H9 (cell line): ENCODE data around the gene ENG. TPM values are rescaled to one million over a fixed set of nuclear protein-coding genes. Genes with fewer than 3 reads are reported as not detected.

Experiments
- DNase-seq: peaks from one replicate; pipeline ENCODE4 v3.0.0-alpha.2; 2017
- H2AFZ ChIP-seq: one replicate; pipeline ENCODE4 v1.6.1; 2013; ENCODE audit warnings: mild to moderate bottlenecking, low read length, control low read depth, moderate library complexity
- H2AK5ac ChIP-seq: 2 replicates; pipeline ENCODE4 v1.6.1; 2013; ENCODE audit warnings: low read length, control low read depth, mixed read lengths; ENCODE audit not compliant: insufficient read length
- H2BK120ac ChIP-seq: one replicate; pipeline ENCODE4 v1.6.1; 2013; ENCODE audit warnings: low read depth, mild to moderate bottlenecking, low read length, control low read depth, inconsistent platforms; ENCODE audit not compliant: poor library complexity, severe bottlenecking
- H2BK12ac ChIP-seq: 2 replicates; pipeline ENCODE4 v1.6.1; 2013; ENCODE audit warnings: low read length, control low read depth, mixed read lengths, low read depth; ENCODE audit not compliant: insufficient read length
- H2BK15ac ChIP-seq: 2 replicates; pipeline ENCODE4 v1.6.1; 2013; ENCODE audit warnings: low read depth, low read length, control low read depth
- H2BK20ac ChIP-seq: one replicate; pipeline ENCODE4 v1.6.1; 2013; ENCODE audit warnings: low read depth, mild to moderate bottlenecking, low read length, control low read depth, inconsistent platforms; ENCODE audit not compliant: poor library complexity, severe bottlenecking
- H2BK5ac ChIP-seq: 2 replicates; pipeline ENCODE4 v1.6.1; 2013; ENCODE audit warnings: low read length, control low read depth, mixed read lengths; ENCODE audit not compliant: insufficient read length
- H3K14ac ChIP-seq: 2 replicates; pipeline ENCODE4 v1.6.1; 2013; ENCODE audit warnings: low read length, control low read depth; ENCODE audit not compliant: insufficient read depth
- H3K18ac ChIP-seq: 2 replicates; pipeline ENCODE4 v1.6.1; 2013; ENCODE audit warnings: low read depth, mild to moderate bottlenecking, mixed read lengths, low read length, control low read depth; ENCODE audit not compliant: insufficient read length
- H3K23ac ChIP-seq: 2 replicates; pipeline ENCODE4 v1.6.1; 2013; ENCODE audit warnings: low read length, control low read depth, mixed read lengths, low read depth; ENCODE audit not compliant: insufficient read length
- H3K23me2 ChIP-seq: 2 replicates; pipeline ENCODE4 v1.6.1; 2013; ENCODE audit warnings: low read depth, mild to moderate bottlenecking, mixed read lengths, low read length, control low read depth; ENCODE audit not compliant: insufficient read length, poor library complexity, severe bottlenecking
- H3K27ac ChIP-seq: 2 replicates; pipeline ENCODE4 v1.5.1; 2013; ENCODE audit warnings: low read length, control low read depth, mixed read lengths, low read depth; ENCODE audit not compliant: insufficient read length
- H3K27me3 ChIP-seq: 2 replicates; pipeline ENCODE4 v1.6.1; 2013; ENCODE audit warnings: low read length, control low read depth, inconsistent platforms; ENCODE audit not compliant: insufficient read depth
- H3K4ac ChIP-seq: 2 replicates; pipeline ENCODE4 v1.6.1; 2013; ENCODE audit warnings: low read depth, mild to moderate bottlenecking, control low read depth, inconsistent platforms, low read length, moderate library complexity
- H3K4me1 ChIP-seq: 2 replicates; pipeline ENCODE4 v1.6.1; 2013; ENCODE audit warnings: low read length, control low read depth, inconsistent platforms; ENCODE audit not compliant: insufficient read depth
- H3K4me2 ChIP-seq: 2 replicates; pipeline ENCODE4 v1.6.1; 2013; ENCODE audit warnings: low read length, control low read depth, mixed read lengths; ENCODE audit not compliant: insufficient read length, insufficient read depth
- H3K56ac ChIP-seq: 2 replicates; pipeline ENCODE4 v1.6.1; 2013; ENCODE audit warnings: low read depth, mild to moderate bottlenecking, mixed read lengths, low read length, control low read depth; ENCODE audit not compliant: insufficient read length
- H3K79me1 ChIP-seq: 2 replicates; pipeline ENCODE4 v1.6.1; 2013; ENCODE audit warnings: low read depth, mild to moderate bottlenecking, moderate library complexity, low read length, control low read depth, inconsistent platforms; ENCODE audit not compliant: insufficient read depth, poor library complexity, severe bottlenecking
- H3K79me2 ChIP-seq: 2 replicates; pipeline ENCODE4 v1.6.1; 2013; ENCODE audit warnings: low read length, control low read depth, inconsistent platforms; ENCODE audit not compliant: insufficient read depth
- H3K9ac ChIP-seq: 2 replicates; pipeline ENCODE4 v1.6.1; 2013; ENCODE audit warnings: low read length, control low read depth, mixed read lengths; ENCODE audit not compliant: insufficient read length; ENCODE audit errors: extremely low read depth
- H3K9me3 ChIP-seq: one replicate; pipeline ENCODE4 v1.6.1; 2013; ENCODE audit warnings: low read depth, low read length, inconsistent platforms; ENCODE audit not compliant: control insufficient read depth
- H3T11ph ChIP-seq: one replicate; pipeline ENCODE4 v1.6.1; 2013; ENCODE audit warnings: mild to moderate bottlenecking, low read length, control low read depth, inconsistent platforms
- H4K20me1 ChIP-seq: one replicate; pipeline ENCODE4 v1.6.1; 2013; ENCODE audit not compliant: control insufficient read depth, insufficient read length, insufficient read depth
- H4K5ac ChIP-seq: 2 replicates; pipeline ENCODE4 v1.6.1; 2013; ENCODE audit warnings: low read depth, mild to moderate bottlenecking, mixed read lengths, low read length, control low read depth; ENCODE audit not compliant: insufficient read length
- H4K8ac ChIP-seq: replicated peaks from 2 replicates; pipeline ENCODE4 v1.6.1; 2013; ENCODE audit warnings: low read length, control low read depth, mixed read lengths, low read depth; ENCODE audit not compliant: insufficient read length
- H4K91ac ChIP-seq: 2 replicates; pipeline ENCODE4 v1.6.1; 2013; ENCODE audit warnings: low read depth, mild to moderate bottlenecking, moderate library complexity, mixed read lengths, low read length, control low read depth; ENCODE audit not compliant: insufficient read length
- H3K27ac Mint-ChIP-seq, 3 experiments: 2 replicates in 2 of 3; 3 replicates in 1 of 3; pipeline ENCODE4 v1.8.0; 2020 to 2021; ENCODE audit warnings: mixed read lengths in 3 of 3, mild to moderate bottlenecking in 1 of 3, moderate library complexity in 1 of 3
- H3K27me3 Mint-ChIP-seq: 2 replicates; pipeline ENCODE4 v1.8.0; 2021; ENCODE audit warnings: low read depth, mild to moderate bottlenecking, moderate library complexity, mixed read lengths
- H3K36me3 Mint-ChIP-seq, 3 experiments: 2 replicates in 2 of 3; 3 replicates in 1 of 3; pipeline ENCODE4 v1.8.0; 2020 to 2021; ENCODE audit warnings: low read depth in 3 of 3, mixed read lengths in 3 of 3; ENCODE audit not compliant: insufficient read depth in 1 of 3
- H3K4me1 Mint-ChIP-seq, 2 experiments: 2 replicates each; pipeline ENCODE4 v1.8.0; 2020; ENCODE audit warnings: mixed read lengths in 2 of 2
- H3K4me3 Mint-ChIP-seq, 2 experiments: 2 replicates in 1 of 2; 3 replicates in 1 of 2; pipeline ENCODE4 v1.8.0; 2020 to 2021; ENCODE audit warnings: mild to moderate bottlenecking in 2 of 2, mixed read lengths in 2 of 2, moderate library complexity in 1 of 2
- H3K9me3 Mint-ChIP-seq, 2 experiments: 2 replicates in 1 of 2; 3 replicates in 1 of 2; pipeline ENCODE4 v1.8.0; 2020; ENCODE audit warnings: mild to moderate bottlenecking in 2 of 2, mixed read lengths in 2 of 2, moderate library complexity in 1 of 2
- CTCF ChIP-seq: fragments of 200-600 bp; sonication (generic); conservative IDR thresholded peaks from 3 replicates; pipeline ENCODE4 v1.8.0; 2021; ENCODE audit warnings: antibody characterized with exemption, mild to moderate bottlenecking
- WGBS: extraction: QIAGEN DNeasy Blood & Tissue Kit; methylation state at CpG from one replicate; pipeline ENCODE4 v1.1.7; 2013; ENCODE audit warnings: missing lambda C conversion rate, low lambda C conversion rate, mixed read lengths; ENCODE audit not compliant: insufficient read length; ENCODE audit errors: extremely low coverage; 5-methylcytosine and 5-hydroxymethylcytosine counted together
- total RNA-seq: library from RNA; stranded (reverse); gene quantifications from 2 replicates; pipeline ENCODE4 v1.2.1, GENCODE V29; 2021

ENG gene
- total RNA-seq, 1 experiment from 2014 or later, result 2.1 TPM

- H4K91ac ChIP-seq, result no peak overlapping the region
- H4K5ac ChIP-seq, result no peak overlapping the region
- H3K27ac ChIP-seq, result no peak overlapping the region
- H2BK12ac ChIP-seq, result no peak overlapping the region
- no peak overlapping the region for H3K9ac ChIP-seq
- H3K18ac ChIP-seq, result no peak overlapping the region
- no peak for DNase-seq
- Mint-ChIP-seq H3K27ac (peak overlapping the region in 1 of 3 experiments; percentile 80; a peak in 2 of 7 replicates), H3K4me3 (no peak overlapping the region), H3K27me3 (peaks cover 2% of the 10 kb centered on the region), H3K9me3 (peaks cover 5 to 12% of the 10 kb centered on the region in 2 experiments; a peak in 3 of 5 replicates), H3K36me3 (peaks cover 0 to 8% (median 4%) of the 10 kb centered on the region in 3 experiments; a peak in 3 of 7 replicates), H3K4me1 (peaks cover 4 to 6% of the 10 kb centered on the region in 2 experiments; a peak in 3 of 4 replicates)
- no peaks in the 10 kb centered on the region for H3K9me3 ChIP-seq
- H3K4me1 ChIP-seq, result no peaks in the 10 kb centered on the region
- H2BK5ac ChIP-seq, result no peak overlapping the region
- no peak overlapping the region for H3K4ac ChIP-seq
- H4K20me1 ChIP-seq, result no peaks in the 10 kb centered on the region
- H3K23ac ChIP-seq, result no peak overlapping the region
- H3K23me2 ChIP-seq, result no peaks in the 10 kb centered on the region
- no peak overlapping the region for H4K8ac ChIP-seq
- no peak overlapping the region for H2AK5ac ChIP-seq
- no CpG with 5 or more reads among the region's 12 CpGs for WGBS
- no peak overlapping the region for H2BK20ac ChIP-seq
- H3K56ac ChIP-seq, result no peak overlapping the region
- H3K4me2 ChIP-seq, result no peak overlapping the region
- H3K79me1 ChIP-seq, result no peaks in the 10 kb centered on the region
- H3K27me3 ChIP-seq, result no peaks in the 10 kb centered on the region
- H3K14ac ChIP-seq, result no peak overlapping the region
- H2BK15ac ChIP-seq, result no peak overlapping the region
- H2BK120ac ChIP-seq, result no peak overlapping the region
- no peak overlapping the region for H3T11ph ChIP-seq
- H2AFZ ChIP-seq, result no peak overlapping the region
- no peak for TF ChIP-seq CTCF
- no peaks in the 10 kb centered on the region for H3K79me2 ChIP-seq
These were observed 6.4 kb downstream of the ENG start for GRCh38 chr9:127847833-127848755.
